WTC11 (cell line): ENCODE measurements around the gene PCSK5. TPM values are rescaled to one million over a fixed set of nuclear protein-coding genes. Genes with fewer than 3 reads are reported as not detected.

Experiments used
- ATAC-seq: fragments of 200-7000 bp; cut with Tn5 transposase; 2 replicates; pipeline ENCODE4 v1.10.0; 2021; ENCODE audit warnings: mild to moderate bottlenecking, moderate library complexity
- CTCF ChIA-PET: fragments of 300-600 bp; sonication (Branson Sonifier 250); formaldehyde crosslinking; loops from one replicate; lab custom pipeline; 2021; ENCODE audit warnings: antibody characterized with exemption; lab: Charles Lee
- POLR2A ChIA-PET: fragments of 350-600 bp; sonication (Branson Sonifier 250); formaldehyde crosslinking; loops from one replicate; lab custom pipeline; 2021; ENCODE audit warnings: antibody characterized with exemption; lab: Charles Lee
- DNase-seq: peaks from one replicate; pipeline ENCODE4 v3.0.0; 2021; ENCODE audit warnings: low spot score
- H3K27ac Mint-ChIP-seq: 2 replicates; pipeline ENCODE4 v1.8.0; 2021; ENCODE audit warnings: mixed read lengths
- H3K27me3 Mint-ChIP-seq: 2 replicates; pipeline ENCODE4 v1.8.0; 2021; ENCODE audit warnings: low read depth, mild to moderate bottlenecking, moderate library complexity, mixed read lengths
- H3K36me3 Mint-ChIP-seq: 2 replicates; pipeline ENCODE4 v1.8.0; 2021; ENCODE audit warnings: mixed read lengths
- H3K4me1 Mint-ChIP-seq: 2 replicates; pipeline ENCODE4 v1.8.0; 2022; ENCODE audit warnings: mixed read lengths
- H3K4me3 Mint-ChIP-seq: 2 replicates; pipeline ENCODE4 v1.8.0; 2021; ENCODE audit warnings: mild to moderate bottlenecking, moderate library complexity, mixed read lengths
- H3K9me3 Mint-ChIP-seq: 2 replicates; pipeline ENCODE4 v1.8.0; 2021; ENCODE audit warnings: mixed read lengths
- ATF1 ChIP-seq: sonication (generic); formaldehyde crosslinking; IDR thresholded peaks from 2 replicates; pipeline ENCODE4 v1.8.1; 2023; ENCODE audit warnings: mild to moderate bottlenecking, moderate library complexity, missing genetic modification reagents
- ETV6 ChIP-seq: sonication (generic); formaldehyde crosslinking; IDR thresholded peaks from 2 replicates; pipeline ENCODE4 v1.8.1; 2022; ENCODE audit warnings: mild to moderate bottlenecking, missing genetic modification reagents
- FOXP1 ChIP-seq: sonication (generic); formaldehyde crosslinking; IDR thresholded peaks from 2 replicates; pipeline ENCODE4 v1.8.0; 2022; ENCODE audit warnings: missing genetic modification reagents, mild to moderate bottlenecking, moderate library complexity, borderline replicate concordance
- JAZF1 ChIP-seq: fragments of 250-450 bp; sonication (Bioruptor Pico); IDR thresholded peaks from 2 replicates; pipeline ENCODE4 v1.9.0; 2021; ENCODE audit warnings: moderate library complexity, mild to moderate bottlenecking, inconsistent platforms
- JUN ChIP-seq: sonication (generic); formaldehyde crosslinking; IDR thresholded peaks from 2 replicates; pipeline ENCODE4 v1.8.0; 2023; ENCODE audit warnings: mild to moderate bottlenecking, missing genetic modification reagents
- NFATC4 ChIP-seq: fragments of 250-450 bp; sonication (Bioruptor Pico); IDR thresholded peaks from 2 replicates; pipeline ENCODE4 v1.9.0; 2021; ENCODE audit warnings: mild to moderate bottlenecking
- NFE2L1 ChIP-seq: sonication (generic); formaldehyde crosslinking; IDR thresholded peaks from 2 replicates; pipeline ENCODE4 v1.8.1; 2023; ENCODE audit warnings: missing genetic modification reagents
- PREB ChIP-seq: sonication (generic); formaldehyde crosslinking; IDR thresholded peaks from 2 replicates; pipeline ENCODE4 v1.8.1; 2022; ENCODE audit warnings: mild to moderate bottlenecking, missing genetic modification reagents, moderate library complexity, borderline replicate concordance
- PRRX2 ChIP-seq: fragments of 250-450 bp; sonication (Bioruptor Pico); IDR thresholded peaks from 2 replicates; pipeline ENCODE4 v1.8.0; 2021; ENCODE audit warnings: mild to moderate bottlenecking
- SMAD4 ChIP-seq: sonication (generic); formaldehyde crosslinking; IDR thresholded peaks from 2 replicates; pipeline ENCODE4 v1.8.0; 2022; ENCODE audit warnings: mild to moderate bottlenecking, missing genetic modification reagents
- SOX15 ChIP-seq: fragments of 250-450 bp; sonication (Bioruptor Pico); IDR thresholded peaks from 2 replicates; pipeline ENCODE4 v1.9.0; 2021; ENCODE audit warnings: mild to moderate bottlenecking
- SP1 ChIP-seq: sonication (generic); formaldehyde crosslinking; conservative IDR thresholded peaks from 2 replicates; pipeline ENCODE4 v1.8.1; 2022; ENCODE audit warnings: missing genetic modification reagents
- TP53 ChIP-seq: sonication (generic); formaldehyde crosslinking; IDR thresholded peaks from 2 replicates; pipeline ENCODE4 v1.8.1; 2023; ENCODE audit warnings: mild to moderate bottlenecking, missing genetic modification reagents
- ZNF121 ChIP-seq: sonication (generic); formaldehyde crosslinking; IDR thresholded peaks from 2 replicates; pipeline ENCODE4 v1.8.0; 2023; ENCODE audit warnings: missing genetic modification reagents
- ZNF232 ChIP-seq: sonication (generic); formaldehyde crosslinking; IDR thresholded peaks from 2 replicates; pipeline ENCODE4 v1.8.0; 2022; ENCODE audit warnings: mild to moderate bottlenecking, missing genetic modification reagents
- ZNF317 ChIP-seq: sonication (generic); formaldehyde crosslinking; IDR thresholded peaks from 2 replicates; pipeline ENCODE4 v1.8.1; 2023; ENCODE audit warnings: low read depth, mild to moderate bottlenecking, moderate library complexity, missing genetic modification reagents, borderline replicate concordance
- ZNF423 ChIP-seq: fragments of 250-450 bp; sonication (Bioruptor Pico); IDR thresholded peaks from 2 replicates; pipeline ENCODE4 v2.1.2; 2022; ENCODE audit warnings: mild to moderate bottlenecking, moderate library complexity
- ZNF671 ChIP-seq: fragments of 250-450 bp; sonication (Bioruptor Pico); IDR thresholded peaks from 2 replicates; pipeline ENCODE4 v1.8.0; 2021; ENCODE audit warnings: mild to moderate bottlenecking
- total RNA-seq: library from RNA; stranded (reverse); gene quantifications from 3 replicates; pipeline ENCODE4 v1.2.3, GENCODE V29; 2021
- TF ChIP-seq, protein P1 (sequence below): fragments of 250-450 bp; sonication (Bioruptor Pico); IDR thresholded peaks from 2 replicates; pipeline ENCODE4 v1.9.0; 2021; ENCODE audit warnings: mild to moderate bottlenecking, borderline replicate concordance
- TF ChIP-seq, protein P2 (sequence below): sonication (generic); formaldehyde crosslinking; IDR thresholded peaks from 2 replicates; pipeline ENCODE4 v1.8.1; 2023; ENCODE audit warnings: mild to moderate bottlenecking, missing genetic modification reagents, moderate library complexity
- TF ChIP-seq, protein P3 (sequence below): sonication (generic); formaldehyde crosslinking; IDR thresholded peaks from 2 replicates; pipeline ENCODE4 v1.8.0; 2023; ENCODE audit warnings: missing genetic modification reagents

Gene PCSK5
- total RNA-seq, 1 experiment from 2014 or later, result 30.6 TPM

- ChIA-PET CTCF (interaction anchor here (0.8 to 1.6 kb wide), 5 partner anchors 10 to 1111 kb away, joined by 3 to 6 read pairs (median 4); partner anchors contain the start of gene RFK), POLR2A (interaction anchor here (0.7 kb wide), 1 partner anchor 1289 kb away, joined by 4 read pairs; no protein-coding TSS in a partner anchor)
- DNase-seq (no peak), ATAC-seq (no peak)
- no peak overlapping the region for H3K4me3 Mint-ChIP-seq
- TF ChIP-seq NFE2L1 (CRISPR knock-in tag), result no peak
- TF ChIP-seq ZNF423, result no peak
- TF ChIP-seq ZNF671 (CRISPR knock-in tag), result no peak
- H3K4me1 Mint-ChIP-seq, result peaks cover 19% of the 10 kb centered on the region
- no peaks in the 10 kb centered on the region for H3K9me3 Mint-ChIP-seq
- no peaks in the 10 kb centered on the region for H3K36me3 Mint-ChIP-seq
- H3K27me3 Mint-ChIP-seq, result no peaks in the 10 kb centered on the region; the same call in 1 of the 2 replicates
- no peak overlapping the region for H3K27ac Mint-ChIP-seq
Measured at GRCh38 chr9:76296561-76297310, 406.3 kb downstream of the PCSK5 start.

- DNase-seq (no peak), ATAC-seq (0 out of 2 replicates have a peak, but pooled peaks have one; percentile 18)
- CTCF ChIA-PET, result interaction anchor here (1.1 to 1.6 kb wide), 5 partner anchors 31 to 1112 kb away, joined by 4 to 6 read pairs (median 4); partner anchors contain the start of gene RFK
- no peaks in the 10 kb centered on the region for H3K36me3 Mint-ChIP-seq
- no peaks in the 10 kb centered on the region; the same call in 1 of the 2 replicates for H3K27me3 Mint-ChIP-seq
- peaks cover 19% of the 10 kb centered on the region for H3K4me1 Mint-ChIP-seq
- TF ChIP-seq JUN (CRISPR knock-in tag) (no peak), SP1 (no peak), SOX15 (CRISPR knock-in tag) (no peak), ZNF317 (CRISPR knock-in tag) (no peak)
- TF ChIP-seq, protein P1, sequence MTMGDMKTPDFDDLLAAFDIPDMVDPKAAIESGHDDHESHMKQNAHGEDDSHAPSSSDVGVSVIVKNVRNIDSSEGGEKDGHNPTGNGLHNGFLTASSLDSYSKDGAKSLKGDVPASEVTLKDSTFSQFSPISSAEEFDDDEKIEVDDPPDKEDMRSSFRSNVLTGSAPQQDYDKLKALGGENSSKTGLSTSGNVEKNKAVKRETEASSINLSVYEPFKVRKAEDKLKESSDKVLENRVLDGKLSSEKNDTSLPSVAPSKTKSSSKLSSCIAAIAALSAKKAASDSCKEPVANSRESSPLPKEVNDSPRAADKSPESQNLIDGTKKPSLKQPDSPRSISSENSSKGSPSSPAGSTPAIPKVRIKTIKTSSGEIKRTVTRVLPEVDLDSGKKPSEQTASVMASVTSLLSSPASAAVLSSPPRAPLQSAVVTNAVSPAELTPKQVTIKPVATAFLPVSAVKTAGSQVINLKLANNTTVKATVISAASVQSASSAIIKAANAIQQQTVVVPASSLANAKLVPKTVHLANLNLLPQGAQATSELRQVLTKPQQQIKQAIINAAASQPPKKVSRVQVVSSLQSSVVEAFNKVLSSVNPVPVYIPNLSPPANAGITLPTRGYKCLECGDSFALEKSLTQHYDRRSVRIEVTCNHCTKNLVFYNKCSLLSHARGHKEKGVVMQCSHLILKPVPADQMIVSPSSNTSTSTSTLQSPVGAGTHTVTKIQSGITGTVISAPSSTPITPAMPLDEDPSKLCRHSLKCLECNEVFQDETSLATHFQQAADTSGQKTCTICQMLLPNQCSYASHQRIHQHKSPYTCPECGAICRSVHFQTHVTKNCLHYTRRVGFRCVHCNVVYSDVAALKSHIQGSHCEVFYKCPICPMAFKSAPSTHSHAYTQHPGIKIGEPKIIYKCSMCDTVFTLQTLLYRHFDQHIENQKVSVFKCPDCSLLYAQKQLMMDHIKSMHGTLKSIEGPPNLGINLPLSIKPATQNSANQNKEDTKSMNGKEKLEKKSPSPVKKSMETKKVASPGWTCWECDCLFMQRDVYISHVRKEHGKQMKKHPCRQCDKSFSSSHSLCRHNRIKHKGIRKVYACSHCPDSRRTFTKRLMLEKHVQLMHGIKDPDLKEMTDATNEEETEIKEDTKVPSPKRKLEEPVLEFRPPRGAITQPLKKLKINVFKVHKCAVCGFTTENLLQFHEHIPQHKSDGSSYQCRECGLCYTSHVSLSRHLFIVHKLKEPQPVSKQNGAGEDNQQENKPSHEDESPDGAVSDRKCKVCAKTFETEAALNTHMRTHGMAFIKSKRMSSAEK (CRISPR knock-in tag), result no peak
- TF ChIP-seq, all 79 proteins: peak for 0
- POLR2A ChIA-PET, result interaction anchor here (0.7 kb wide), 1 partner anchor 1290 kb away, joined by 4 read pairs; no protein-coding TSS in a partner anchor
- Mint-ChIP-seq H3K9me3 (no peaks in the 10 kb centered on the region), H3K4me3 (no peak overlapping the region), H3K27ac (no peak overlapping the region)
Measured at GRCh38 chr9:76297721-76298239, 407.3 kb downstream of the PCSK5 start.

DNA sequence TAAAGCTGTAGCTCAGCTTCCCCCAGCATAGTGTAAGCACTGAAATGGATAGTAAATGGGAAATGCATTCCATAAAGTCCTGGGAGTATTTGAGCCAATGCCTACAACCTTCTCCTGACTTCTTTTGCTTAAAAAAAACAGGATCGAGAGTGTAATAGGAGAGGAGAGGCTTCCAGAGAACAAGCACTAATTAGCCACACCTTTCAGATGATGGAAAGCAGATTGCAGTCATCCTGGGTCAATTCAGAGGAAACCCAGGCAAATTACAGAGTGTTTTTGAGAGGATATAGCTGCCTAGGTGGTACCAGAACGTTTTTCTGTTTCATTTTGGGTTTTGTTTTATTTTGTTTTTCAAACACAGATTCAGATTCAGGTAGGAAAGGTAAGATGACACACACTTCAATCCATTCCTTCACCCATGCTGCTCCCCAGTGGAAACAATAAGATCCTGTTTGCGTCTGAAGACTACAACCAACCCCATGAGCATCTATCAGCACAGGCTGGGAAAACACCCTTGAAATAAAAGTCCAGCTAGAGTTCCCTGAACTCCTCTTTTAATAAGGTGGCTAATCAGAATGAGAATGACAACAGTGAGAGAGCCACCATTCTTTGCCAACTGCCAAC is 408.2 kb downstream of the PCSK5 start:
- DNase-seq (no peak), ATAC-seq (peak; percentile 54)
- POLR2A ChIA-PET, result interaction anchor here (1.7 kb wide), 1 partner anchor 409 kb away, joined by 5 read pairs; the partner anchor contains the start of gene PCSK5
- no peaks in the 10 kb centered on the region for H3K9me3 Mint-ChIP-seq
- TF ChIP-seq ZNF232 (CRISPR knock-in tag), result no peak
- no peak for TF ChIP-seq JAZF1 (CRISPR knock-in tag)
- no peak for TF ChIP-seq ATF1 (CRISPR knock-in tag)
- TF ChIP-seq TP53, result no peak
- no peak for TF ChIP-seq ZNF121 (CRISPR knock-in tag)
- no peak for TF ChIP-seq ZNF317 (CRISPR knock-in tag)
- no peak overlapping the region for H3K27ac Mint-ChIP-seq
- CTCF ChIA-PET, result interaction anchor here (1.1 to 1.6 kb wide), 4 partner anchors 32 to 432 kb away, joined by 4 to 6 read pairs (median 4); no protein-coding TSS in a partner anchor
- H3K27me3 Mint-ChIP-seq, result no peaks in the 10 kb centered on the region; the same call in 1 of the 2 replicates
- no peak overlapping the region for H3K4me3 Mint-ChIP-seq
- no peaks in the 10 kb centered on the region for H3K36me3 Mint-ChIP-seq
- peaks cover 19% of the 10 kb centered on the region for H3K4me1 Mint-ChIP-seq

- ATAC-seq, result no peak
- Mint-ChIP-seq H3K27me3 (no peaks in the 10 kb centered on the region; the same call in 1 of the 2 replicates), H3K9me3 (no peaks in the 10 kb centered on the region), H3K36me3 (no peaks in the 10 kb centered on the region), H3K4me3 (no peak overlapping the region), H3K4me1 (peaks cover 12% of the 10 kb centered on the region), H3K27ac (no peak overlapping the region)
- CTCF ChIA-PET, result interaction anchor here (0.6 to 2.5 kb wide), 13 partner anchors 10 to 1101 kb away, joined by 3 to 8 read pairs (median 4); no protein-coding TSS in a partner anchor
- no peak for DNase-seq
- POLR2A ChIA-PET, result no interaction called here
- TF ChIP-seq SMAD4 (CRISPR knock-in tag) (no peak), PRRX2 (CRISPR knock-in tag) (no peak), ETV6 (CRISPR knock-in tag) (no peak), ZNF671 (CRISPR knock-in tag) (no peak), PREB (CRISPR knock-in tag) (no peak), SP1 (no peak), NFATC4 (CRISPR knock-in tag) (no peak), FOXP1 (CRISPR knock-in tag) (no peak)
- TF ChIP-seq, protein P2, sequence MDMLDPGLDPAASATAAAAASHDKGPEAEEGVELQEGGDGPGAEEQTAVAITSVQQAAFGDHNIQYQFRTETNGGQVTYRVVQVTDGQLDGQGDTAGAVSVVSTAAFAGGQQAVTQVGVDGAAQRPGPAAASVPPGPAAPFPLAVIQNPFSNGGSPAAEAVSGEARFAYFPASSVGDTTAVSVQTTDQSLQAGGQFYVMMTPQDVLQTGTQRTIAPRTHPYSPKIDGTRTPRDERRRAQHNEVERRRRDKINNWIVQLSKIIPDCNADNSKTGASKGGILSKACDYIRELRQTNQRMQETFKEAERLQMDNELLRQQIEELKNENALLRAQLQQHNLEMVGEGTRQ (CRISPR knock-in tag), result no peak
- TF ChIP-seq, protein P3, sequence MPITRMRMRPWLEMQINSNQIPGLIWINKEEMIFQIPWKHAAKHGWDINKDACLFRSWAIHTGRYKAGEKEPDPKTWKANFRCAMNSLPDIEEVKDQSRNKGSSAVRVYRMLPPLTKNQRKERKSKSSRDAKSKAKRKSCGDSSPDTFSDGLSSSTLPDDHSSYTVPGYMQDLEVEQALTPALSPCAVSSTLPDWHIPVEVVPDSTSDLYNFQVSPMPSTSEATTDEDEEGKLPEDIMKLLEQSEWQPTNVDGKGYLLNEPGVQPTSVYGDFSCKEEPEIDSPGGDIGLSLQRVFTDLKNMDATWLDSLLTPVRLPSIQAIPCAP (CRISPR knock-in tag), result no peak
Measured at GRCh38 chr9:76302543-76302942, 412.1 kb downstream of the PCSK5 start.
